Tibial artery (tissue), 4 donors: ENCODE results near the gene SMIM3.
"Not testable (repeated sequence)": the region's sequence is repeated elsewhere in the genome, so short reads cannot be mapped to it uniquely, and the experiment has no call there.

ENCODE experiments used
- DNase-seq, 2 donors: peaks; one replicate each; pipeline ENCODE4 v3.0.0-alpha.2; 2019
- H3K27ac ChIP-seq, 2 donors: fragments of 200-600 bp; sonication (generic) in 1 of 2; 1 replicate in 1 of 2; 2 replicates in 1 of 2; pipeline ENCODE4 v1.5.1; 2018 to 2019; ENCODE audit warnings: mild to moderate bottlenecking in 1 of 2
- H3K27me3 ChIP-seq, 2 donors: fragments of 200-600 bp; sonication (generic) in 1 of 2; one replicate each; pipeline versions ENCODE4 v1.5.1 to v1.6.0; 2016 to 2019
- H3K36me3 ChIP-seq, 3 donors: fragments of 200-600 bp; sonication (generic) in 2 of 3; one replicate each; pipeline ENCODE4 v1.5.1; 2016 to 2019; ENCODE audit warnings: mild to moderate bottlenecking in 2 of 3
- H3K4me1 ChIP-seq, 4 donors: fragments of 200-600 bp; sonication (generic) in 2 of 4; 1 replicate in 3 of 4; 2 replicates in 1 of 4; pipeline ENCODE4 v1.5.1; 2016 to 2019
- H3K4me3 ChIP-seq, 2 donors: fragments of 200-600 bp; sonication (generic) in 1 of 2; 1 replicate in 1 of 2; 2 replicates in 1 of 2; pipeline ENCODE4 v1.5.1; 2018 to 2019; ENCODE audit warnings: mild to moderate bottlenecking in 2 of 2
- H3K9me3 ChIP-seq, 3 donors: fragments of 200-600 bp; sonication (generic) in 1 of 3; one replicate each; pipeline ENCODE4 v1.5.1; 2016 to 2019
- CTCF ChIP-seq, 2 experiments: fragments of 200-600 bp in 1 of 2; fragments of 450-650 bp in 1 of 2; IDR thresholded peaks; one replicate each; pipeline ENCODE4 v1.5.1; 2017 to 2019; ENCODE audit warnings: antibody characterized with exemption in 2 of 2, mild to moderate bottlenecking in 1 of 2, moderate library complexity in 1 of 2
- intact Hi-C: fragments of 100-400 bp; cut with DNase I; formaldehyde crosslinking; loops from one replicate; pipeline ENCODE4 v1.15.0; 2023; ENCODE audit warnings: low total_unique reads

SMIM3 gene

GRCh38 chr5:150740992-150741391 is 37.6 kb upstream of the SMIM3 start:
- intact Hi-C loops = no loop called here
- Histone ChIP-seq H3K9me3 (no peaks in the 10 kb centered on the region), H3K4me1 (peaks cover 0 to 4% (median 0%) of the 10 kb centered on the region in 4 donors), H3K27ac (no peak overlapping the region), H3K27me3 (no peaks in the 10 kb centered on the region), H3K36me3 (peaks cover 10 to 39% (median 21%) of the 10 kb centered on the region in 3 donors), H3K4me3 (no peak overlapping the region)
- DNase-seq = no peak
- no peak for TF ChIP-seq CTCF (IDR thresholded peaks at IDR 0.05)

GRCh38 chr5:150742455-150743141 is 36.0 kb upstream of the SMIM3 start:
- DNase-seq, H3K4me1 ChIP-seq, H3K4me3 ChIP-seq, H3K9me3 ChIP-seq, intact Hi-C loops, H3K27ac ChIP-seq, H3K27me3 ChIP-seq: not testable (repeated sequence)
- H3K36me3 ChIP-seq = peaks cover 10 to 34% (median 15%) of the 10 kb centered on the region in 3 donors

- H3K27me3 ChIP-seq, H3K27ac ChIP-seq, intact Hi-C loops, H3K4me3 ChIP-seq, H3K4me1 ChIP-seq, H3K9me3 ChIP-seq, DNase-seq: not testable (repeated sequence)
- H3K36me3 ChIP-seq = peaks cover 10 to 34% (median 15%) of the 10 kb centered on the region in 3 donors
These were observed 35.4 kb upstream of the SMIM3 start for GRCh38 chr5:150743142-150743488.

- Histone ChIP-seq H3K4me1 (peaks cover 0 to 29% (median 15%) of the 10 kb centered on the region in 4 donors), H3K27ac (no peak overlapping the region), H3K4me3 (no peak overlapping the region), H3K9me3 (no peaks in the 10 kb centered on the region), H3K36me3 (peaks cover 44 to 49% (median 45%) of the 10 kb centered on the region in 3 donors), H3K27me3 (no peaks in the 10 kb centered on the region)
- TF ChIP-seq CTCF (IDR thresholded peaks at IDR 0.05) = no peak
- intact Hi-C loops = no loop called here
- DNase-seq = no peak
These were observed 28.1 kb upstream of the SMIM3 start for GRCh38 chr5:150750469-150750868.

GRCh38 chr5:150751096-150751891 is 27.3 kb upstream of the SMIM3 start:
- Histone ChIP-seq H3K9me3 (no peaks in the 10 kb centered on the region), H3K36me3 (peaks cover 48 to 57% (median 51%) of the 10 kb centered on the region in 3 donors), H3K4me3 (no peak overlapping the region), H3K27me3 (no peaks in the 10 kb centered on the region), H3K27ac (no peak overlapping the region), H3K4me1 (peaks cover 0 to 29% (median 15%) of the 10 kb centered on the region in 4 donors)
- intact Hi-C loops = no loop called here
- no peak for TF ChIP-seq CTCF (IDR thresholded peaks at IDR 0.05)
- no peak for DNase-seq

- H3K4me1 ChIP-seq = peaks cover 0 to 38% (median 25%) of the 10 kb centered on the region in 4 donors
These were observed 25.1 kb upstream of the SMIM3 start for GRCh38 chr5:150753463-150753862.

More at GRCh38 chr5:150753463-150753862, 25.1 kb upstream of the SMIM3 start:
- DNase-seq = no peak
- Histone ChIP-seq H3K36me3 (peaks cover 48 to 57% (median 51%) of the 10 kb centered on the region in 3 donors), H3K9me3 (no peaks in the 10 kb centered on the region), H3K27me3 (peaks cover 0 to under 1% of the 10 kb centered on the region in 2 donors), H3K27ac (no peak overlapping the region), H3K4me3 (no peak overlapping the region)
- intact Hi-C loops = no loop called here
- TF ChIP-seq CTCF (IDR thresholded peaks at IDR 0.05) = no peak
